Panc1 (cell line): Measurements from ENCODE around the gene SETD5. TPM values are rescaled to one million over a fixed set of nuclear protein-coding genes. Genes with fewer than 3 reads are reported as not detected.

ENCODE experiments used
- ATAC-seq: fragments of 200-7000 bp; cut with Tn5 transposase; 2 replicates; pipeline ENCODE4 v1.9.1; 2020; ENCODE audit warnings: mild to moderate bottlenecking, moderate library complexity
- BruUV-seq: library from RNA; stranded (reverse); fragments of 400-500 nt; replicated peaks from 2 replicates; lab custom pipeline; 2021; lab: Mats Ljungman, UMichigan
- CTCF ChIA-PET: fragments of 300-600 bp; sonication (Branson Sonifier 250); formaldehyde crosslinking; loops from one replicate; lab custom pipeline; 2022; ENCODE audit warnings: antibody characterized with exemption; lab: Charles Lee
- POLR2A ChIA-PET: fragments of 300-600 bp; sonication (Branson Sonifier 250); formaldehyde crosslinking; loops from one replicate; lab custom pipeline; 2022; ENCODE audit warnings: antibody characterized with exemption; lab: Charles Lee
- DNase-seq: peaks from one replicate; pipeline ENCODE4 v3.0.0-alpha.2; 2010; ENCODE audit warnings: low read depth, low spot score
- H3K27ac ChIP-seq: 2 replicates; pipeline ENCODE4 v1.5.1; 2011; ENCODE audit warnings: mild to moderate bottlenecking, low read length, inconsistent platforms
- H3K27me3 ChIP-seq: fragments of 200-500 bp; sonication (Bioruptor generic); 2 replicates; pipeline ENCODE4 v1.6.0; 2014; ENCODE audit warnings: low read length, inconsistent platforms; ENCODE audit not compliant: control insufficient read depth, insufficient read depth
- H3K36me3 ChIP-seq: fragments of 200-500 bp; sonication (Bioruptor generic); 2 replicates; pipeline ENCODE4 v1.5.1; 2014; ENCODE audit warnings: inconsistent platforms, mild to moderate bottlenecking, low read length, moderate library complexity; ENCODE audit not compliant: control insufficient read depth, insufficient read depth
- H3K4me1 ChIP-seq: 2 replicates; pipeline ENCODE4 v1.5.1; 2011; ENCODE audit warnings: inconsistent platforms, mild to moderate bottlenecking, low read length, moderate library complexity; ENCODE audit not compliant: control insufficient read depth, insufficient read depth
- H3K4me3 ChIP-seq, 2 experiments: 2 replicates each; pipeline ENCODE4 v1.5.1; 2011 to 2012; ENCODE audit warnings: low read depth in 2 of 2, low read length in 2 of 2, mild to moderate bottlenecking in 2 of 2, inconsistent platforms in 1 of 2, moderate library complexity in 1 of 2
- H3K9me3 ChIP-seq: fragments of 200-500 bp; sonication (Bioruptor generic); 2 replicates; pipeline ENCODE4 v1.5.1; 2014; ENCODE audit warnings: low read depth, mild to moderate bottlenecking, inconsistent platforms, low read length, moderate library complexity; ENCODE audit not compliant: control insufficient read depth, insufficient read depth
- CTCF ChIP-seq: fragments of 450-650 bp; IDR thresholded peaks from 2 replicates; pipeline ENCODE4 v1.5.1; 2017; ENCODE audit warnings: mild to moderate bottlenecking
- POLR2AphosphoS5 ChIP-seq: IDR thresholded peaks from 2 replicates; pipeline ENCODE4 v1.6.1; 2012; ENCODE audit warnings: mild to moderate bottlenecking, low read depth, low read length, moderate library complexity
- REST ChIP-seq, 2 experiments: IDR thresholded peaks; 2 replicates each; pipeline ENCODE4 v1.6.1; 2011 to 2012; ENCODE audit warnings: low read depth in 2 of 2, control low read depth in 1 of 2, low read length in 1 of 2, mild to moderate bottlenecking in 1 of 2, moderate library complexity in 1 of 2; ENCODE audit not compliant: insufficient read depth in 1 of 2
- SIN3A ChIP-seq: IDR thresholded peaks from 2 replicates; pipeline ENCODE4 v1.6.1; 2012; ENCODE audit warnings: low read depth, mild to moderate bottlenecking, low read length, moderate library complexity, borderline replicate concordance; ENCODE audit not compliant: insufficient read depth
- TCF7L2 ChIP-seq: IDR thresholded peaks from 2 replicates; pipeline ENCODE4 v1.6.1; 2011; ENCODE audit warnings: mild to moderate bottlenecking, low read depth, low read length, inconsistent platforms
- in situ Hi-C: cut with HindIII; loops from 2 replicates; pipeline ENCODE4 v1.10.0; 2016; ENCODE audit warnings: low sequenced_read_pairs, low pct_unique_long_range_greater_than_20kb
- intact Hi-C: fragments of 100-400 bp; cut with micrococcal nuclease; formaldehyde crosslinking; loops from one replicate; pipeline ENCODE4 v1.10.0; 2022; ENCODE audit not compliant: unreplicated experiment
- total RNA-seq: library from RNA; stranded (reverse); gene quantifications from one replicate; pipeline ENCODE4 v1.2.1, GENCODE V29; 2021; ENCODE audit not compliant: unreplicated experiment

SETD5 gene
- total RNA-seq, 1 experiment from 2014 or later = 69.4 TPM

DNA sequence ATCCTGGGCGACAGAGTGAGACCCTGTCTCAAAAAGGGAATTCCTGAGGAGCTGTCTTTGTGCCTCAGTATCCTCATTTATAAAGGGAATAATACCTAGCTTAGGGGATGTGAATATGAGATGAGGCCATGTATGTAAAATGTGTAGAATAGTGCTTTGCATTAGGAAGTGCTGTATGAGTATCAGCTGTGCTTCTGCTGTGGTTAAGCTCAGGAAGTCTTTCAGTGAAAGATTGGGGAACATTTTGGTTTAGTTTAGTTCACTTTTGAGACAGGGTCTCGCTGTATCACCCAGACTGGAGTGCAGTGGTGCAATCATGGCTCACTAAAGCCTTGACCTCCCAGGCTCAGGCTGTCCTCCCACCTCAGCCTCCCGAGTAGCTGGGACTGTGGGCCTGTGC is 23.9 kb upstream of the SETD5 start:
- Histone ChIP-seq H3K9me3 (no peaks in the 10 kb centered on the region), H3K4me1 (no peaks in the 10 kb centered on the region; the same call in 1 of the 2 replicates), H3K27ac (no peak overlapping the region), H3K36me3 (peaks cover 48% of the 10 kb centered on the region), H3K4me3 (no peak overlapping the region), H3K27me3 (no peaks in the 10 kb centered on the region)
- ATAC-seq = no peak
- intact Hi-C loops (no loop called here), in situ Hi-C loops (no loop called here)
- BruUV-seq = no TSS peak
- no peak for DNase-seq
- ChIA-PET CTCF (no interaction called here), POLR2A (no interaction called here)
- TF ChIP-seq SIN3A (no peak), TCF7L2 (no peak), CTCF (no peak), REST (IDR thresholded peaks at IDR 0.05; ENCODE audit: insufficient read depth in 1 of 2, low read depth in 2 of 2, low read length in 1 of 2) (no peak)

DNA sequence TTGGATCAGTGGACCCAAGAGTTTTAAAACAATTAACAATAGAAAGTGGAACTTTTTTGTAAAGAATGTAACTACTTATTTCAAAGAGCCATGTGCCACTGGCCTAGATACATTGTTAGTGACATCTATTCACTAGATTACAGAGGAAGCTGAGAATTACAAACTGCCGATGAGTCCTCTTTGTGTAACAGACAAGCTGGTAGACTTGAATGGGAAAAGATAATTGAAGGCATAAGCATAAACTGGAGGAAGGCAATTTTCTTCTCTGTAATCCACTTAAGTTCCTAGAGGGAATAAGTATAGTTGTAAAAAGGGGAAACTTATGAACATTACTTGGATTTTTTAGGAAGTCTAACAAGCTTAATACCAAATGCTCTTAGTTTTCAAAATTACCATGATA is 19.4 kb upstream of the SETD5 start:
- DNase-seq = no peak
- POLR2A ChIA-PET = no interaction called here
- Histone ChIP-seq H3K9me3 (no peaks in the 10 kb centered on the region), H3K27ac (no peak overlapping the region), H3K4me1 (no peaks in the 10 kb centered on the region; the same call in 1 of the 2 replicates), H3K27me3 (no peaks in the 10 kb centered on the region), H3K36me3 (peaks cover 42% of the 10 kb centered on the region), H3K4me3 (no peak overlapping the region)
- CTCF ChIA-PET = no interaction called here
- TF ChIP-seq POLR2AphosphoS5 (no peak), TCF7L2 (no peak), CTCF (no peak), REST (IDR thresholded peaks at IDR 0.05; ENCODE audit: insufficient read depth in 1 of 2, low read depth in 2 of 2, low read length in 1 of 2) (no peak), SIN3A (no peak)
- in situ Hi-C loops = no loop called here
- no peak for ATAC-seq
- BruUV-seq = no TSS peak
- intact Hi-C loops = no loop called here
